Measurements from ENCODE around the gene RFFL. TPM values are rescaled to one million over a fixed set of nuclear protein-coding genes. Genes with fewer than 3 reads are reported as not detected.

The RFFL gene
- total and polyA plus RNA-seq, 9 of the 15 experiments (the other 6 are each of a cell fraction or from before 2014, with no cell fraction given): 3.4 to 18.1 (median 12.8) TPM

- TF ChIP-seq PBX2 (CRISPR knock-in tag; IDR thresholded peaks at IDR 0.05; ENCODE audit: low read depth) (no peak), PBX2 (tag; conservative IDR thresholded peaks at IDR 0.05; ENCODE audit: low read depth) (peak; percentile 67), DPF2 (IDR thresholded peaks at IDR 0.05) (0 out of 2 replicates have a peak, but pooled peaks have one; percentile 40), HMBOX1 (IDR thresholded peaks at IDR 0.05) (peak; percentile 52; the same call in 1 of the 2 replicates), ZNF384 (IDR thresholded peaks at IDR 0.05; ENCODE audit: low read depth, low read length) (peak; percentile 81), ZNF253 (CRISPR knock-in tag; conservative IDR thresholded peaks at IDR 0.05) (no peak)
Observed at GRCh38 chr17:35086931-35087573, 23.5 kb upstream of the RFFL start (continued).

- DNase-seq (ENCODE audit: extremely low read depth in 1 of 4, low spot score in 3 of 4) (no peak), FAIRE-seq (no peak), ATAC-seq (no peak)
- Histone ChIP-seq H3K9me1 (ENCODE audit: control insufficient read depth, insufficient read depth, low read length) (peaks cover 3% of the 10 kb centered on the region), H2AFZ (ENCODE audit: low read depth, low read length) (no peak overlapping the region), H3K9me3 (replicated peaks; ENCODE audit: control insufficient read depth, insufficient read depth, low read depth, low read length) (no peaks in the 10 kb centered on the region), H4K20me1 (replicated peaks; ENCODE audit: control insufficient read depth, insufficient read depth, low read length) (no peaks in the 10 kb centered on the region), H3K4me2 (ENCODE audit: insufficient read depth, low read length) (no peak overlapping the region), H3K4me3 (no peak overlapping the region), H3K79me2 (ENCODE audit: control insufficient read depth, insufficient read depth, low read length) (peaks cover 58% of the 10 kb centered on the region), H3K4me1 (replicated peaks in 1 of 2; ENCODE audit: control insufficient read depth in 2 of 2, insufficient read depth in 2 of 2, low read length in 2 of 2) (peaks cover 22 to 36% of the 10 kb centered on the region in 2 experiments), H3K27ac (ENCODE audit: extremely low read depth, low read depth, low read length) (no peak overlapping the region), H3K36me3 (ENCODE audit: control insufficient read depth, insufficient read depth, low read length) (no peaks in the 10 kb centered on the region), H3K9ac (ENCODE audit: insufficient read depth in 1 of 2, low read depth in 2 of 2, low read length in 2 of 2) (no peak overlapping the region), H3K27me3 (ENCODE audit: control insufficient read depth in 2 of 2, insufficient read depth in 2 of 2, low read length in 2 of 2) (no peaks in the 10 kb centered on the region)
- no TSS peak for BruUV-seq (replicated peaks)
- ChIA-PET POLR2A (interaction anchor here (0.6 to 2.5 kb wide), 5 partner anchors 22 to 1056 kb away, joined by 3 to 13 read pairs (median 3); partner anchors contain the start of genes LIG3 and RFFL), CTCF (ENCODE audit: low intra/inter-chr PET ratio) (no interaction called here)
- in situ Hi-C loops (cut with MboI): no loop called here
- TF ChIP-seq KDM4B (IDR thresholded peaks at IDR 0.05; ENCODE audit: borderline replicate concordance in 2 of 2, low read depth in 1 of 2): no peak
- TF ChIP-seq HMBOX1 (IDR thresholded peaks at IDR 0.05): 0 out of 2 replicates have a peak, but pooled peaks have one; percentile 33
- intact Hi-C loops (cut with micrococcal nuclease): loop anchor here (5.0 kb wide), 2 partner anchors 89 to 104 kb away; partner anchors contain the start of gene LIG3
- 94% methylated on average over 8 of the region's 8 CpGs for WGBS (ENCODE audit: insufficient coverage, low coverage, missing lambda C conversion rate)
Observed at GRCh38 chr17:35086164-35086563, 22.7 kb upstream of the RFFL start.

Data from K562 (cell line).